SK-N-SH (cell line): ENCODE results near the gene RD3L. TPM values are rescaled to one million over a fixed set of nuclear protein-coding genes. Genes with fewer than 3 reads are reported as not detected.

ENCODE experiments used
- CTCF ChIA-PET: fragments of 300-600, 350-600 bp; formaldehyde crosslinking; extraction: SDS; loops from one replicate; lab custom pipeline; 2021; lab: Yijun Ruan, JAX
- POLR2A ChIA-PET: fragments of 350-600 bp; sonication (Branson Sonifier 250); formaldehyde crosslinking; extraction: SDS; loops from one replicate; lab custom pipeline; 2020; ENCODE audit warnings: antibody characterized with exemption, inconsistent platforms; lab: Yijun Ruan, JAX
- DNase-seq: peaks from one replicate; pipeline ENCODE4 v3.0.0; 2012
- H2AFZ ChIP-seq: fragments of 200-600 bp; sonication (generic); 2 replicates; pipeline ENCODE4 v1.8.1; 2016; ENCODE audit warnings: antibody characterized with exemption, mild to moderate bottlenecking, low read depth
- H3F3A ChIP-seq: fragments of 200-600 bp; sonication (generic); replicated peaks from 2 replicates; pipeline ENCODE3; 2016; ENCODE audit warnings: antibody characterized with exemption, mild to moderate bottlenecking; ENCODE audit not compliant: insufficient read depth
- H3K27ac ChIP-seq, 2 experiments: fragments of 200-500 bp in 1 of 2; fragments of 200-600 bp in 1 of 2; sonication (Bioruptor generic) in 1 of 2; sonication (generic), shearing (Covaris generic) in 1 of 2; 2 replicates each; pipeline versions ENCODE4 v1.5.1 to v1.6.1; 2014 to 2016; ENCODE audit warnings: low read depth in 2 of 2, inconsistent platforms in 1 of 2, low read length in 1 of 2, mild to moderate bottlenecking in 1 of 2, mixed read lengths in 1 of 2
- H3K27me3 ChIP-seq: fragments of 200-600 bp; sonication (generic), shearing (Covaris generic); 2 replicates; pipeline ENCODE4 v1.6.1; 2016; ENCODE audit warnings: mixed run types; ENCODE audit not compliant: insufficient read depth
- H3K36me3 ChIP-seq, 2 experiments: fragments of 200-500 bp in 1 of 2; fragments of 200-600 bp in 1 of 2; sonication (Bioruptor generic) in 1 of 2; sonication (generic) in 1 of 2; replicated peaks in 1 of 2; 2 replicates each; pipeline versions ENCODE3 to v1.5.1; 2014 to 2016; ENCODE audit warnings: low read length in 1 of 2, mild to moderate bottlenecking in 1 of 2; ENCODE audit not compliant: insufficient read depth in 2 of 2, control insufficient read depth in 1 of 2
- H3K4me1 ChIP-seq, 2 experiments: fragments of 200-500 bp in 1 of 2; fragments of 200-600 bp in 1 of 2; sonication (Bioruptor generic) in 1 of 2; sonication (generic), shearing (Covaris generic) in 1 of 2; 2 replicates each; pipeline versions ENCODE4 v1.5.1 to v1.6.1; 2014 to 2016; ENCODE audit warnings: low read depth in 1 of 2, low read length in 1 of 2, mixed run types in 1 of 2; ENCODE audit not compliant: insufficient read depth in 2 of 2, control insufficient read depth in 1 of 2
- H3K4me2 ChIP-seq: fragments of 200-600 bp; sonication (generic), shearing (Covaris generic); 2 replicates; pipeline ENCODE4 v1.6.1; 2017; ENCODE audit warnings: mixed run types
- H3K4me3 ChIP-seq, 2 experiments: fragments of 200-500 bp in 1 of 2; fragments of 200-600 bp in 1 of 2; sonication (Bioruptor generic) in 1 of 2; sonication (generic), shearing (Covaris generic) in 1 of 2; 2 replicates each; pipeline versions ENCODE4 v1.5.1 to v1.8.1; 2014 to 2016; ENCODE audit warnings: low read depth in 2 of 2, inconsistent platforms in 1 of 2, low read length in 1 of 2, mild to moderate bottlenecking in 1 of 2, mixed read lengths in 1 of 2, moderate library complexity in 1 of 2
- H3K79me2 ChIP-seq: fragments of 200-600 bp; sonication (generic); 2 replicates; pipeline ENCODE4 v1.8.1; 2017; ENCODE audit warnings: mild to moderate bottlenecking; ENCODE audit not compliant: insufficient read depth
- H3K9ac ChIP-seq: fragments of 200-600 bp; sonication (generic); 2 replicates; pipeline ENCODE4 v1.6.1; 2017; ENCODE audit warnings: mixed run types
- H3K9me2 ChIP-seq: fragments of 200-600 bp; sonication (generic); 2 replicates; pipeline ENCODE4 v1.6.1; 2017; ENCODE audit warnings: mixed run types
- H3K9me3 ChIP-seq: fragments of 200-600 bp; sonication (generic); 2 replicates; pipeline ENCODE4 v1.6.1; 2017; ENCODE audit warnings: mixed run types, mild to moderate bottlenecking, moderate library complexity
- H4K20me1 ChIP-seq: fragments of 200-600 bp; sonication (generic); 2 replicates; pipeline ENCODE4 v1.6.1; 2017; ENCODE audit warnings: mild to moderate bottlenecking, mixed run types; ENCODE audit not compliant: insufficient read depth
- CHD2 ChIP-seq: fragments of 150-350 bp; IDR thresholded peaks from 2 replicates; pipeline ENCODE4 v1.6.1; 2018; ENCODE audit warnings: low read length; ENCODE audit not compliant: partially characterized antibody
- ELF1 ChIP-seq: IDR thresholded peaks from 2 replicates; pipeline ENCODE4 v1.4.0; 2012
- EZH2phosphoT487 ChIP-seq: fragments of 200-600 bp; sonication (generic); IDR thresholded peaks from 2 replicates; pipeline ENCODE4 v1.6.1; 2017; ENCODE audit warnings: low read depth, mixed run types, mild to moderate bottlenecking, antibody characterized with exemption, moderate library complexity, borderline replicate concordance
- GATA2 ChIP-seq: sonication (generic); formaldehyde crosslinking; IDR thresholded peaks from 2 replicates; pipeline ENCODE4 v1.5.0; 2020; ENCODE audit warnings: mild to moderate bottlenecking, missing genetic modification reagents
- JUND ChIP-seq: IDR thresholded peaks from 2 replicates; pipeline ENCODE4 v1.4.0; 2012
- MEF2A ChIP-seq: IDR thresholded peaks from 2 replicates; pipeline ENCODE4 v1.4.0; 2012; ENCODE audit warnings: low read depth, borderline replicate concordance
- NFIC ChIP-seq: IDR thresholded peaks from 2 replicates; pipeline ENCODE4 v1.4.0; 2012; ENCODE audit warnings: borderline replicate concordance
- RCOR1 ChIP-seq: fragments of 150-350 bp; IDR thresholded peaks from 2 replicates; pipeline ENCODE4 v1.6.1; 2017; ENCODE audit warnings: antibody characterized with exemption, low read length
- SIN3A ChIP-seq: IDR thresholded peaks from 2 replicates; pipeline ENCODE4 v1.6.1; 2012; ENCODE audit warnings: low read depth, mild to moderate bottlenecking, low read length, moderate library complexity, borderline replicate concordance
- SMC3 ChIP-seq: IDR thresholded peaks from 2 replicates; pipeline ENCODE4 v1.6.1; 2012; ENCODE audit warnings: low read depth, low read length, improper control_type of control experiment
- TAF1 ChIP-seq: IDR thresholded peaks from 2 replicates; pipeline ENCODE4 v1.6.1; 2012; ENCODE audit warnings: low read depth, mild to moderate bottlenecking, low read length, moderate library complexity, borderline replicate concordance
- TEAD4 ChIP-seq: IDR thresholded peaks from 2 replicates; pipeline ENCODE4 v1.4.0; 2012; ENCODE audit warnings: mild to moderate bottlenecking, borderline replicate concordance; ENCODE audit not compliant: insufficient read depth
- YY1 ChIP-seq: IDR thresholded peaks from 2 replicates; pipeline ENCODE4 v1.4.0; 2012; ENCODE audit warnings: low read depth, mild to moderate bottlenecking
- WGBS: methylation state at CpG from one replicate; pipeline ENCODE4 v1.1.6; 2017; ENCODE audit warnings: low lambda C conversion rate; 5-methylcytosine and 5-hydroxymethylcytosine counted together
- polyA plus RNA-seq, 3 experiments: library from polyadenylated mRNA; depleted of rRNA; stranded (reverse); fragments of >200 nt; gene quantifications; 2 replicates each; pipeline ENCODE4 v1.2.3, GENCODE V29; 2012
- TF ChIP-seq, protein P1 (sequence below): fragments of 150-350 bp; IDR thresholded peaks from 2 replicates; pipeline ENCODE4 v1.6.1; 2016; ENCODE audit warnings: mild to moderate bottlenecking, low read depth, low read length
- TF ChIP-seq, protein P2 (sequence below): IDR thresholded peaks from 2 replicates; pipeline ENCODE4 v1.4.0; 2012; ENCODE audit warnings: low read depth
- TF ChIP-seq, protein P3 (sequence below): fragments of 150-350 bp; IDR thresholded peaks from 2 replicates; pipeline ENCODE4 v1.6.1; 2017; ENCODE audit warnings: antibody characterized with exemption, low read length, low read depth, borderline replicate concordance
- TF ChIP-seq, protein P4 (sequence below): IDR thresholded peaks from 2 replicates; pipeline ENCODE4; 2012
- TF ChIP-seq, protein P5 (sequence below): IDR thresholded peaks from 2 replicates; pipeline ENCODE4 v1.4.0; 2012; ENCODE audit warnings: low read depth, borderline replicate concordance

The RD3L gene
- polyA plus RNA-seq, 1 of the 3 experiments (the other 2 are of a cell fraction) = not detected

DNA sequence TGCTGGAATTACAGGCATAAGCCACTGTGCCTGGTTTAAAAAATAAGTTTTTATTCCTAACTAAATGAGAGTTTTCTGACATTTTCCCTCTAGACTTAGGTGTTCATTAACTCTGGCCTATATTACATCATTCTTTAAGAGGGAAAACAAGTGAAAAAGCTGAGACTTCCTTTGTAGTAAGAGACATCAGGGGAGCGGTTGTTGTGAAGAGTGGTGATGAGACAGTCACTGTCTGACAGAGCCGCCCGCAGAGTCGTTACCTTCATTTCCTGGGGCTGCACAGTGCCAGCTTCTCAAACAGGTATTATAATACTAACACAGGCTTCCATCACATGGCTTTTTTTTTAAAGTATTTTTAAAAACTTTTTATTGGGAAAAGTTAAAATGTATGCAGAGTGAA, 33.7 kb downstream of the RD3L start:
- H3K36me3 ChIP-seq = peaks cover 16 to 18% of the 10 kb centered on the region in 2 experiments
- TF ChIP-seq ELF1 (no peak), NFIC (no peak), MEF2A (no peak), YY1 (no peak), GATA2 (CRISPR knock-in tag) (no peak), TAF1 (no peak), EZH2phosphoT487 (no peak), TEAD4 (no peak), RCOR1 (no peak), SMC3 (no peak), SIN3A (no peak), CHD2 (no peak), JUND (no peak)
- TF ChIP-seq, protein P1, sequence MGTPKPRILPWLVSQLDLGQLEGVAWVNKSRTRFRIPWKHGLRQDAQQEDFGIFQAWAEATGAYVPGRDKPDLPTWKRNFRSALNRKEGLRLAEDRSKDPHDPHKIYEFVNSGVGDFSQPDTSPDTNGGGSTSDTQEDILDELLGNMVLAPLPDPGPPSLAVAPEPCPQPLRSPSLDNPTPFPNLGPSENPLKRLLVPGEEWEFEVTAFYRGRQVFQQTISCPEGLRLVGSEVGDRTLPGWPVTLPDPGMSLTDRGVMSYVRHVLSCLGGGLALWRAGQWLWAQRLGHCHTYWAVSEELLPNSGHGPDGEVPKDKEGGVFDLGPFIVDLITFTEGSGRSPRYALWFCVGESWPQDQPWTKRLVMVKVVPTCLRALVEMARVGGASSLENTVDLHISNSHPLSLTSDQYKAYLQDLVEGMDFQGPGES = no peak
- TF ChIP-seq, protein P2, sequence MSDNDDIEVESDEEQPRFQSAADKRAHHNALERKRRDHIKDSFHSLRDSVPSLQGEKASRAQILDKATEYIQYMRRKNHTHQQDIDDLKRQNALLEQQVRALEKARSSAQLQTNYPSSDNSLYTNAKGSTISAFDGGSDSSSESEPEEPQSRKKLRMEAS = no peak
- TF ChIP-seq, protein P3, sequence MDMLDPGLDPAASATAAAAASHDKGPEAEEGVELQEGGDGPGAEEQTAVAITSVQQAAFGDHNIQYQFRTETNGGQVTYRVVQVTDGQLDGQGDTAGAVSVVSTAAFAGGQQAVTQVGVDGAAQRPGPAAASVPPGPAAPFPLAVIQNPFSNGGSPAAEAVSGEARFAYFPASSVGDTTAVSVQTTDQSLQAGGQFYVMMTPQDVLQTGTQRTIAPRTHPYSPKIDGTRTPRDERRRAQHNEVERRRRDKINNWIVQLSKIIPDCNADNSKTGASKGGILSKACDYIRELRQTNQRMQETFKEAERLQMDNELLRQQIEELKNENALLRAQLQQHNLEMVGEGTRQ = no peak
- TF ChIP-seq, protein P4, sequence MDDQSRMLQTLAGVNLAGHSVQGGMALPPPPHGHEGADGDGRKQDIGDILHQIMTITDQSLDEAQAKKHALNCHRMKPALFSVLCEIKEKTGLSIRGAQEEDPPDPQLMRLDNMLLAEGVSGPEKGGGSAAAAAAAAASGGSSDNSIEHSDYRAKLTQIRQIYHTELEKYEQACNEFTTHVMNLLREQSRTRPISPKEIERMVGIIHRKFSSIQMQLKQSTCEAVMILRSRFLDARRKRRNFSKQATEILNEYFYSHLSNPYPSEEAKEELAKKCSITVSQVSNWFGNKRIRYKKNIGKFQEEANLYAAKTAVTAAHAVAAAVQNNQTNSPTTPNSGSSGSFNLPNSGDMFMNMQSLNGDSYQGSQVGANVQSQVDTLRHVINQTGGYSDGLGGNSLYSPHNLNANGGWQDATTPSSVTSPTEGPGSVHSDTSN = no peak
- TF ChIP-seq, protein P5, sequence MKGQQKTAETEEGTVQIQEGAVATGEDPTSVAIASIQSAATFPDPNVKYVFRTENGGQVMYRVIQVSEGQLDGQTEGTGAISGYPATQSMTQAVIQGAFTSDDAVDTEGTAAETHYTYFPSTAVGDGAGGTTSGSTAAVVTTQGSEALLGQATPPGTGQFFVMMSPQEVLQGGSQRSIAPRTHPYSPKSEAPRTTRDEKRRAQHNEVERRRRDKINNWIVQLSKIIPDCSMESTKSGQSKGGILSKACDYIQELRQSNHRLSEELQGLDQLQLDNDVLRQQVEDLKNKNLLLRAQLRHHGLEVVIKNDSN = no peak
- no peak overlapping the region for H3K4me3 ChIP-seq
- no peaks in the 10 kb centered on the region for H3K79me2 ChIP-seq
- ChIA-PET CTCF (interaction anchor here (1.0 to 14.5 kb wide), 5 partner anchors 8 to 103 kb away, joined by 3 to 197 read pairs (median 18); no protein-coding TSS in a partner anchor), POLR2A (no interaction called here)
- no peaks in the 10 kb centered on the region for H3K9me3 ChIP-seq
- no peak overlapping the region for H2AFZ ChIP-seq
- peaks cover 0 to 24% of the 10 kb centered on the region in 2 experiments; a peak in 1 of 4 replicates for H3K4me1 ChIP-seq
- 95% methylated on average over 4 of the region's 4 CpGs for WGBS
- no peak overlapping the region for H3K27ac ChIP-seq
- no peak overlapping the region for H3K9ac ChIP-seq
- H3K4me2 ChIP-seq = no peak overlapping the region
- DNase-seq = no peak
- no peaks in the 10 kb centered on the region for H3K27me3 ChIP-seq
- no peaks in the 10 kb centered on the region for H4K20me1 ChIP-seq
- peaks cover 3% of the 10 kb centered on the region for H3F3A ChIP-seq
- no peaks in the 10 kb centered on the region for H3K9me2 ChIP-seq
